HUDEP-2 (cell line): ENCODE data around the gene RABGGTA.
"Not testable (repeated sequence)": the region's sequence is repeated elsewhere in the genome, so short reads cannot be mapped to it uniquely, and the experiment has no call there.

Experiments used
- DNase-seq, 76 experiments: peaks; one replicate each; lab custom pipeline; 2025; ENCODE audit not compliant: unreplicated experiment in 76 of 76; lab: John Stamatoyannopoulos, UW

The RABGGTA gene

GRCh38 chr14:24224618-24225071 is 46.8 kb downstream of the RABGGTA start:
- DNase-seq, result no peak

- not testable (repeated sequence) for DNase-seq
Observed at GRCh38 chr14:24222987-24223386, 48.4 kb downstream of the RABGGTA start.

GRCh38 chr14:24219521-24219920 is 51.9 kb downstream of the RABGGTA start:
- no peak for DNase-seq

- no peak for DNase-seq
Observed at GRCh38 chr14:24219080-24219479, 52.3 kb downstream of the RABGGTA start.

- DNase-seq, result not testable (repeated sequence)
Observed at GRCh38 chr14:24216876-24217275, 54.5 kb downstream of the RABGGTA start.

- DNase-seq, result no peak
Observed at GRCh38 chr14:24216345-24216699, 55.1 kb downstream of the RABGGTA start.
